ENCODE results near the gene F8. TPM values are rescaled to one million over a fixed set of nuclear protein-coding genes. Genes with fewer than 3 reads are reported as not detected.

The F8 gene
- total and polyA plus RNA-seq, 4 donors, result 6.1 to 38.1 (median 7.6) TPM

GRCh38 chrX:155005190-155005589 is 17.3 kb downstream of the F8 start:
- H3K4me1 ChIP-seq (ENCODE audit: control insufficient read depth in 5 of 5, insufficient read depth in 5 of 5, low read length in 5 of 5), result peaks cover 0 to 13% (median 0%) of the 10 kb centered on the region in 5 donors
- H3K36me3 ChIP-seq (ENCODE audit: control insufficient read depth in 4 of 4, insufficient read depth in 4 of 4, low read length in 4 of 4), result no peaks in the 10 kb centered on the region
- 94 to 96% methylated on average over 2 of the region's 2 CpGs for WGBS, 2 donors
- H3K27me3 ChIP-seq (ENCODE audit: control insufficient read depth in 3 of 3, insufficient read depth in 3 of 3, low read length in 2 of 3), result no peaks in the 10 kb centered on the region
- DNase-seq, result no peak
- no peak overlapping the region for H3K4me3 ChIP-seq
- ATAC-seq (ENCODE audit: insufficient read depth, low FRiP score), result no peak
- H3K27ac ChIP-seq (ENCODE audit: low read depth in 1 of 2, low read length in 1 of 2), result peak overlapping the region in 1 of 2 donors; percentile 45
- no peaks in the 10 kb centered on the region for H3K9me3 ChIP-seq (ENCODE audit: control insufficient read depth in 4 of 4, insufficient read depth in 3 of 4, low read length in 3 of 4)
- TF ChIP-seq CTCF (IDR thresholded peaks at IDR 0.05; ENCODE audit: control extremely low read depth, extremely low read depth), result no peak
- H3K9ac ChIP-seq (ENCODE audit: insufficient read depth in 1 of 2, low read length in 2 of 2), result no peak overlapping the region

GRCh38 chrX:155001873-155002272 is 20.6 kb downstream of the F8 start:
- H3K27me3 ChIP-seq (ENCODE audit: control insufficient read depth in 3 of 3, insufficient read depth in 3 of 3, low read length in 2 of 3), result no peaks in the 10 kb centered on the region
- no peak overlapping the region for H3K27ac ChIP-seq (ENCODE audit: low read depth in 1 of 2, low read length in 1 of 2)
- H3K9me3 ChIP-seq (ENCODE audit: control insufficient read depth in 4 of 4, insufficient read depth in 3 of 4, low read length in 3 of 4), result no peaks in the 10 kb centered on the region
- no peak overlapping the region for H3K4me3 ChIP-seq
- no peak for ATAC-seq (ENCODE audit: insufficient read depth, low FRiP score)
- no peak for TF ChIP-seq CTCF (IDR thresholded peaks at IDR 0.05; ENCODE audit: control extremely low read depth, extremely low read depth)
- DNase-seq, result no peak
- H3K9ac ChIP-seq (ENCODE audit: insufficient read depth in 1 of 2, low read length in 2 of 2), result no peak overlapping the region
- H3K4me1 ChIP-seq (ENCODE audit: control insufficient read depth in 5 of 5, insufficient read depth in 5 of 5, low read length in 5 of 5), result peaks cover 0 to 9% (median 0%) of the 10 kb centered on the region in 5 donors
- 73 to 74% methylated on average over 4 of the region's 4 CpGs for WGBS, 2 donors
- H3K36me3 ChIP-seq (ENCODE audit: control insufficient read depth in 4 of 4, insufficient read depth in 4 of 4, low read length in 4 of 4), result no peaks in the 10 kb centered on the region

GRCh38 chrX:155000841-155001240 is 21.7 kb downstream of the F8 start:
- H3K4me1 ChIP-seq (ENCODE audit: control insufficient read depth in 5 of 5, insufficient read depth in 5 of 5, low read length in 5 of 5), result peaks cover 0 to 9% (median 0%) of the 10 kb centered on the region in 5 donors
- ATAC-seq (ENCODE audit: insufficient read depth, low FRiP score) (no peak), DNase-seq (no peak)
- TF ChIP-seq CTCF (IDR thresholded peaks at IDR 0.05; ENCODE audit: control extremely low read depth, extremely low read depth), result no peak
- no peaks in the 10 kb centered on the region for H3K36me3 ChIP-seq (ENCODE audit: control insufficient read depth in 4 of 4, insufficient read depth in 4 of 4, low read length in 4 of 4)
- WGBS, 2 donors, result 63 to 100% methylated on average over 1 of the region's 1 CpG
- H3K4me3 ChIP-seq, result no peak overlapping the region
- H3K27me3 ChIP-seq (ENCODE audit: control insufficient read depth in 3 of 3, insufficient read depth in 3 of 3, low read length in 2 of 3), result no peaks in the 10 kb centered on the region
- no peak overlapping the region for H3K9ac ChIP-seq (ENCODE audit: insufficient read depth in 1 of 2, low read length in 2 of 2)
- no peak overlapping the region for H3K27ac ChIP-seq (ENCODE audit: low read depth in 1 of 2, low read length in 1 of 2)
- peaks cover 0 to 1% (median 0%) of the 10 kb centered on the region in 4 donors for H3K9me3 ChIP-seq (ENCODE audit: control insufficient read depth in 4 of 4, insufficient read depth in 3 of 4, low read length in 3 of 4)

Data from lung (tissue), 12 donors.